ENCODE measurements around the gene MAP6. TPM values are rescaled to one million over a fixed set of nuclear protein-coding genes. Genes with fewer than 3 reads are reported as not detected.

Gene MAP6
- total and polyA plus RNA-seq, 9 of the 15 experiments (the other 6 are each of a cell fraction or from before 2014, with no cell fraction given), result not detected

DNA sequence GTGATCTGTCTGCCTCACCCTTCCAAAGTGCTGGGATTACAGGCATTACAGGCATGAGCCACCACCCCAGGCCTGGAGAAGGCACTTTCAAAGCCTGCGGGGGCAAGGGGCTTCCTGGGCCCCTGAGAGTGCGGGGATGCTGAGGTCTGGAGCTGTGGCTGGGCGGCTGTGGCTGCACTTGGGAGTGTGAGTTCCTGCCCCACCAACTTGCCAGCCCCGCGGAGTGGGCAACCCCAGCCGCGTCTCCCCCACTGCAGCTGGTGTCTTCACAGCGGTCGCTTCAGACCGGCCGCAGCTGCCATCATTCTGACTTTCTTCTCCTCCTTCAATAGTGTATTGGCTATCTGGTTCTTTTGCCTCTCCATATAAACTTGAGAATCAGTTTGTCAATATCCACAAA is 10.7 kb upstream of the MAP6 start:
- Histone ChIP-seq H3K4me1 (replicated peaks in 1 of 2; ENCODE audit: control insufficient read depth in 2 of 2, insufficient read depth in 2 of 2, low read length in 2 of 2) (peaks cover 0 to 12% of the 10 kb centered on the region in 2 experiments; a peak in 2 of 5 replicates), H3K79me2 (ENCODE audit: control insufficient read depth, insufficient read depth, low read length) (no peaks in the 10 kb centered on the region), H2AFZ (ENCODE audit: low read depth, low read length) (no peak overlapping the region), H3K4me2 (ENCODE audit: insufficient read depth, low read length) (no peak overlapping the region), H3K36me3 (ENCODE audit: control insufficient read depth, insufficient read depth, low read length) (no peaks in the 10 kb centered on the region), H3K27me3 (ENCODE audit: control insufficient read depth in 2 of 2, insufficient read depth in 2 of 2, low read length in 2 of 2) (peaks cover 16 to 22% of the 10 kb centered on the region in 2 experiments), H4K20me1 (replicated peaks; ENCODE audit: control insufficient read depth, insufficient read depth, low read length) (no peaks in the 10 kb centered on the region), H3K27ac (ENCODE audit: extremely low read depth, low read depth, low read length) (no peak overlapping the region), H3K9me3 (replicated peaks; ENCODE audit: control insufficient read depth, insufficient read depth, low read depth, low read length) (no peaks in the 10 kb centered on the region), H3K4me3 (no peak overlapping the region), H3K9me1 (ENCODE audit: control insufficient read depth, insufficient read depth, low read length) (no peaks in the 10 kb centered on the region), H3K9ac (ENCODE audit: insufficient read depth in 1 of 2, low read depth in 2 of 2, low read length in 2 of 2) (no peak overlapping the region)
- no TSS peak for BruUV-seq (replicated peaks)
- intact Hi-C loops (cut with micrococcal nuclease), result no loop called here
- ATAC-seq (no peak), FAIRE-seq (no peak), DNase-seq (ENCODE audit: extremely low read depth in 1 of 4, low spot score in 3 of 4) (no peak)
- TF ChIP-seq PHF21A (IDR thresholded peaks at IDR 0.05; ENCODE audit: borderline replicate concordance, low read depth) (no peak), NR1H2 (CRISPR knock-in tag; IDR thresholded peaks at IDR 0.05) (no peak), BDP1 (IDR thresholded peaks at IDR 0.05; ENCODE audit: insufficient read depth, insufficient read length) (no peak), ZNF263 (CRISPR knock-in tag; IDR thresholded peaks at IDR 0.05; ENCODE audit: borderline replicate concordance) (no peak), ZNF12 (CRISPR knock-in tag; IDR thresholded peaks at IDR 0.05) (no peak), ZNF184 (CRISPR knock-in tag; IDR thresholded peaks at IDR 0.05) (no peak), FOSL1 (tag; conservative IDR thresholded peaks at IDR 0.05) (no peak), HDAC1 (IDR thresholded peaks at IDR 0.05) (no peak), ZBTB7A (IDR thresholded peaks at IDR 0.05; ENCODE audit: borderline replicate concordance, control insufficient read depth, low read depth, low read length) (no peak), ZNF436 (CRISPR knock-in tag; IDR thresholded peaks at IDR 0.05) (no peak), BRD9 (IDR thresholded peaks at IDR 0.05; ENCODE audit: low read depth, partially characterized antibody) (no peak), CTBP1 (IDR thresholded peaks at IDR 0.05; ENCODE audit: borderline replicate concordance) (no peak)
- TF ChIP-seq, protein P1, sequence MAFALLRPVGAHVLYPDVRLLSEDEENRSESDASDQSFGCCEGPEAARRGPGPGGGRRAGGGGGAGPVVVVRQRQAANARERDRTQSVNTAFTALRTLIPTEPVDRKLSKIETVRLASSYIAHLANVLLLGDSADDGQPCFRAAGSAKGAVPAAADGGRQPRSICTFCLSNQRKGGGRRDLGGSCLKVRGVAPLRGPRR (CRISPR knock-in tag; IDR thresholded peaks at IDR 0.05), result no peak
- TF ChIP-seq, protein P2, sequence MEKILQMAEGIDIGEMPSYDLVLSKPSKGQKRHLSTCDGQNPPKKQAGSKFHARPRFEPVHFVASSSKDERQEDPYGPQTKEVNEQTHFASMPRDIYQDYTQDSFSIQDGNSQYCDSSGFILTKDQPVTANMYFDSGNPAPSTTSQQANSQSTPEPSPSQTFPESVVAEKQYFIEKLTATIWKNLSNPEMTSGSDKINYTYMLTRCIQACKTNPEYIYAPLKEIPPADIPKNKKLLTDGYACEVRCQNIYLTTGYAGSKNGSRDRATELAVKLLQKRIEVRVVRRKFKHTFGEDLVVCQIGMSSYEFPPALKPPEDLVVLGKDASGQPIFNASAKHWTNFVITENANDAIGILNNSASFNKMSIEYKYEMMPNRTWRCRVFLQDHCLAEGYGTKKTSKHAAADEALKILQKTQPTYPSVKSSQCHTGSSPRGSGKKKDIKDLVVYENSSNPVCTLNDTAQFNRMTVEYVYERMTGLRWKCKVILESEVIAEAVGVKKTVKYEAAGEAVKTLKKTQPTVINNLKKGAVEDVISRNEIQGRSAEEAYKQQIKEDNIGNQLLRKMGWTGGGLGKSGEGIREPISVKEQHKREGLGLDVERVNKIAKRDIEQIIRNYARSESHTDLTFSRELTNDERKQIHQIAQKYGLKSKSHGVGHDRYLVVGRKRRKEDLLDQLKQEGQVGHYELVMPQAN (IDR thresholded peaks at IDR 0.05; ENCODE audit: borderline replicate concordance), result no peak
- TF ChIP-seq, protein P3, sequence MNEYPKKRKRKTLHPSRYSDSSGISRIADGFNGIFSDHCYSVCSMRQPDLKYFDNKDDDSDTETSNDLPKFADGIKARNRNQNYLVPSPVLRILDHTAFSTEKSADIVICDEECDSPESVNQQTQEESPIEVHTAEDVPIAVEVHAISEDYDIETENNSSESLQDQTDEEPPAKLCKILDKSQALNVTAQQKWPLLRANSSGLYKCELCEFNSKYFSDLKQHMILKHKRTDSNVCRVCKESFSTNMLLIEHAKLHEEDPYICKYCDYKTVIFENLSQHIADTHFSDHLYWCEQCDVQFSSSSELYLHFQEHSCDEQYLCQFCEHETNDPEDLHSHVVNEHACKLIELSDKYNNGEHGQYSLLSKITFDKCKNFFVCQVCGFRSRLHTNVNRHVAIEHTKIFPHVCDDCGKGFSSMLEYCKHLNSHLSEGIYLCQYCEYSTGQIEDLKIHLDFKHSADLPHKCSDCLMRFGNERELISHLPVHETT (CRISPR knock-in tag; conservative IDR thresholded peaks at IDR 0.05 in 1 of 2, IDR thresholded peaks at IDR 0.05 in 1 of 2), result no peak
- TF ChIP-seq, protein P4, sequence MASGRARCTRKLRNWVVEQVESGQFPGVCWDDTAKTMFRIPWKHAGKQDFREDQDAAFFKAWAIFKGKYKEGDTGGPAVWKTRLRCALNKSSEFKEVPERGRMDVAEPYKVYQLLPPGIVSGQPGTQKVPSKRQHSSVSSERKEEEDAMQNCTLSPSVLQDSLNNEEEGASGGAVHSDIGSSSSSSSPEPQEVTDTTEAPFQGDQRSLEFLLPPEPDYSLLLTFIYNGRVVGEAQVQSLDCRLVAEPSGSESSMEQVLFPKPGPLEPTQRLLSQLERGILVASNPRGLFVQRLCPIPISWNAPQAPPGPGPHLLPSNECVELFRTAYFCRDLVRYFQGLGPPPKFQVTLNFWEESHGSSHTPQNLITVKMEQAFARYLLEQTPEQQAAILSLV (tag; IDR thresholded peaks at IDR 0.05), result no peak
- ChIA-PET POLR2A (interaction anchor here (0.7 kb wide), 1 partner anchor 40 kb away, joined by 3 read pairs; no protein-coding TSS in a partner anchor), CTCF (ENCODE audit: low intra/inter-chr PET ratio) (no interaction called here)
- in situ Hi-C loops (cut with MboI), result no loop called here
- WGBS (ENCODE audit: insufficient coverage, low coverage, missing lambda C conversion rate), result 18% methylated on average over 11 of the region's 11 CpGs

All from K562 (cell line).